Loucy (cell line): ENCODE measurements around the gene PHLDB1.

Experiments
- CTCF ChIP-seq: fragments of 200-600 bp; sonication (generic); conservative IDR thresholded peaks from 2 replicates; pipeline ENCODE4 v1.5.1; 2014; ENCODE audit warnings: mild to moderate bottlenecking, antibody characterized with exemption, low read length
- EZH2phosphoT487 ChIP-seq: fragments of 200-600 bp; IDR thresholded peaks from 2 replicates; pipeline ENCODE4 v1.6.1; 2018; ENCODE audit warnings: antibody characterized with exemption, mild to moderate bottlenecking, moderate library complexity, borderline replicate concordance

- TF ChIP-seq CTCF: no peak
- no peak for TF ChIP-seq EZH2phosphoT487
Measured at GRCh38 chr11:118651820-118652219, 44.4 kb downstream of the PHLDB1 start.
